Measurements from ENCODE around the gene AFF2. TPM values are rescaled to one million over a fixed set of nuclear protein-coding genes. Genes with fewer than 3 reads are reported as not detected.

The AFF2 gene
- total RNA-seq, 1 donor, result 16.2 TPM

GRCh38 chrX:148768296-148768695 is 267.9 kb downstream of the AFF2 start:
- no peaks in the 10 kb centered on the region for H3K9me3 ChIP-seq (ENCODE audit: low read depth, low read length)
- H3K4me3 ChIP-seq (ENCODE audit: low read length), result no peak overlapping the region
- H3K27me3 ChIP-seq (ENCODE audit: insufficient read depth, low read length), result no peaks in the 10 kb centered on the region
- no peaks in the 10 kb centered on the region for H3K4me1 ChIP-seq (ENCODE audit: insufficient read depth, low read length)

- Histone ChIP-seq H3K9me3 (ENCODE audit: low read depth, low read length) (no peaks in the 10 kb centered on the region), H3K27me3 (ENCODE audit: insufficient read depth, low read length) (no peaks in the 10 kb centered on the region), H3K4me1 (ENCODE audit: insufficient read depth, low read length) (no peaks in the 10 kb centered on the region), H3K4me3 (ENCODE audit: low read length) (no peak overlapping the region)
Observed at GRCh38 chrX:148771440-148771839, 271.0 kb downstream of the AFF2 start.

- H3K9me3 ChIP-seq (ENCODE audit: low read depth, low read length), result no peaks in the 10 kb centered on the region
- no peak overlapping the region for H3K4me3 ChIP-seq (ENCODE audit: low read length)
- H3K4me1 ChIP-seq (ENCODE audit: insufficient read depth, low read length), result no peaks in the 10 kb centered on the region
- no peaks in the 10 kb centered on the region for H3K27me3 ChIP-seq (ENCODE audit: insufficient read depth, low read length)
Observed at GRCh38 chrX:148774276-148774675, 273.9 kb downstream of the AFF2 start.

- no peaks in the 10 kb centered on the region for H3K4me1 ChIP-seq (ENCODE audit: insufficient read depth, low read length)
- no peaks in the 10 kb centered on the region for H3K27me3 ChIP-seq (ENCODE audit: insufficient read depth, low read length)
- no peak overlapping the region for H3K4me3 ChIP-seq (ENCODE audit: low read length)
- H3K9me3 ChIP-seq (ENCODE audit: low read depth, low read length), result no peaks in the 10 kb centered on the region
Observed at GRCh38 chrX:148784137-148784536, 283.7 kb downstream of the AFF2 start.

GRCh38 chrX:148784856-148785255 is 284.4 kb downstream of the AFF2 start:
- H3K9me3 ChIP-seq (ENCODE audit: low read depth, low read length), result no peaks in the 10 kb centered on the region
- no peak overlapping the region for H3K4me3 ChIP-seq (ENCODE audit: low read length)
- H3K27me3 ChIP-seq (ENCODE audit: insufficient read depth, low read length), result no peaks in the 10 kb centered on the region
- no peaks in the 10 kb centered on the region for H3K4me1 ChIP-seq (ENCODE audit: insufficient read depth, low read length)

- Histone ChIP-seq H3K4me1 (ENCODE audit: insufficient read depth, low read length) (no peaks in the 10 kb centered on the region), H3K27me3 (ENCODE audit: insufficient read depth, low read length) (no peaks in the 10 kb centered on the region), H3K9me3 (ENCODE audit: low read depth, low read length) (no peaks in the 10 kb centered on the region), H3K4me3 (ENCODE audit: low read length) (no peak overlapping the region)
Observed at GRCh38 chrX:148785256-148785655, 284.8 kb downstream of the AFF2 start.

GRCh38 chrX:148788449-148788848 is 288.0 kb downstream of the AFF2 start:
- H3K27me3 ChIP-seq (ENCODE audit: insufficient read depth, low read length), result no peaks in the 10 kb centered on the region
- H3K4me1 ChIP-seq (ENCODE audit: insufficient read depth, low read length), result no peaks in the 10 kb centered on the region
- H3K9me3 ChIP-seq (ENCODE audit: low read depth, low read length), result no peaks in the 10 kb centered on the region
- no peak overlapping the region for H3K4me3 ChIP-seq (ENCODE audit: low read length)

GRCh38 chrX:148794350-148794749 is 293.9 kb downstream of the AFF2 start:
- no peaks in the 10 kb centered on the region for H3K27me3 ChIP-seq (ENCODE audit: insufficient read depth, low read length)
- H3K4me3 ChIP-seq (ENCODE audit: low read length), result no peak overlapping the region
- no peaks in the 10 kb centered on the region for H3K9me3 ChIP-seq (ENCODE audit: low read depth, low read length)
- H3K4me1 ChIP-seq (ENCODE audit: insufficient read depth, low read length), result no peaks in the 10 kb centered on the region

- Histone ChIP-seq H3K27me3 (ENCODE audit: insufficient read depth, low read length) (no peaks in the 10 kb centered on the region), H3K4me3 (ENCODE audit: low read length) (no peak overlapping the region), H3K4me1 (ENCODE audit: insufficient read depth, low read length) (no peaks in the 10 kb centered on the region), H3K9me3 (ENCODE audit: low read depth, low read length) (no peaks in the 10 kb centered on the region)
Observed at GRCh38 chrX:148804579-148805355, 304.4 kb downstream of the AFF2 start.

- H3K4me3 ChIP-seq (ENCODE audit: low read length), result no peak overlapping the region
- no peaks in the 10 kb centered on the region for H3K9me3 ChIP-seq (ENCODE audit: low read depth, low read length)
- no peaks in the 10 kb centered on the region for H3K27me3 ChIP-seq (ENCODE audit: insufficient read depth, low read length)
- H3K4me1 ChIP-seq (ENCODE audit: insufficient read depth, low read length), result no peaks in the 10 kb centered on the region
Observed at GRCh38 chrX:148806145-148806870, 305.9 kb downstream of the AFF2 start.

GRCh38 chrX:148808833-148809232 is 308.4 kb downstream of the AFF2 start:
- Histone ChIP-seq H3K9me3 (ENCODE audit: low read depth, low read length) (no peaks in the 10 kb centered on the region), H3K27me3 (ENCODE audit: insufficient read depth, low read length) (no peaks in the 10 kb centered on the region), H3K4me1 (ENCODE audit: insufficient read depth, low read length) (no peaks in the 10 kb centered on the region), H3K4me3 (ENCODE audit: low read length) (no peak overlapping the region)

- H3K27me3 ChIP-seq (ENCODE audit: insufficient read depth, low read length), result no peaks in the 10 kb centered on the region
- no peaks in the 10 kb centered on the region for H3K4me1 ChIP-seq (ENCODE audit: insufficient read depth, low read length)
- H3K4me3 ChIP-seq (ENCODE audit: low read length), result no peak overlapping the region
- H3K9me3 ChIP-seq (ENCODE audit: low read depth, low read length), result no peaks in the 10 kb centered on the region
Observed at GRCh38 chrX:148811236-148811635, 310.8 kb downstream of the AFF2 start.

GRCh38 chrX:148813422-148813821 is 313.0 kb downstream of the AFF2 start:
- Histone ChIP-seq H3K27me3 (ENCODE audit: insufficient read depth, low read length) (no peaks in the 10 kb centered on the region), H3K9me3 (ENCODE audit: low read depth, low read length) (no peaks in the 10 kb centered on the region), H3K4me3 (ENCODE audit: low read length) (no peak overlapping the region), H3K4me1 (ENCODE audit: insufficient read depth, low read length) (no peaks in the 10 kb centered on the region)

- Histone ChIP-seq H3K4me3 (ENCODE audit: low read length) (no peak overlapping the region), H3K27me3 (ENCODE audit: insufficient read depth, low read length) (no peaks in the 10 kb centered on the region), H3K4me1 (ENCODE audit: insufficient read depth, low read length) (no peaks in the 10 kb centered on the region), H3K9me3 (ENCODE audit: low read depth, low read length) (no peaks in the 10 kb centered on the region)
Observed at GRCh38 chrX:148813967-148814366, 313.6 kb downstream of the AFF2 start.

- Histone ChIP-seq H3K27me3 (ENCODE audit: insufficient read depth, low read length) (no peaks in the 10 kb centered on the region), H3K4me1 (ENCODE audit: insufficient read depth, low read length) (no peaks in the 10 kb centered on the region), H3K9me3 (ENCODE audit: low read depth, low read length) (no peaks in the 10 kb centered on the region), H3K4me3 (ENCODE audit: low read length) (no peak overlapping the region)
Observed at GRCh38 chrX:148815218-148815961, 315.0 kb downstream of the AFF2 start.

Measured in mononuclear cell (primary cell).